Adrenal gland (tissue), 5 donors: ENCODE measurements around the gene SEC24A.

Experiments
- POLR2A ChIP-seq, 2 donors: fragments of 450-650 bp; IDR thresholded peaks; one replicate each; pipeline ENCODE4 v1.6.1; 2017; ENCODE audit warnings: antibody characterized with exemption in 2 of 2, mild to moderate bottlenecking in 2 of 2, moderate library complexity in 1 of 2
- TF ChIP-seq, protein P1 (sequence below), 6 experiments: fragments of 450-650 bp in 4 of 6; fragments of 200-600 bp in 2 of 6; sonication (generic) in 1 of 6; IDR thresholded peaks; 1 replicate in 5 of 6; 2 replicates in 1 of 6; pipeline versions ENCODE4 v1.5.1 to v1.8.0; 2016 to 2021; ENCODE audit warnings: antibody characterized with exemption in 6 of 6, mild to moderate bottlenecking in 2 of 6, moderate library complexity in 1 of 6
- donor health status: DM: no; HTN: no; CAD: no.

DNA sequence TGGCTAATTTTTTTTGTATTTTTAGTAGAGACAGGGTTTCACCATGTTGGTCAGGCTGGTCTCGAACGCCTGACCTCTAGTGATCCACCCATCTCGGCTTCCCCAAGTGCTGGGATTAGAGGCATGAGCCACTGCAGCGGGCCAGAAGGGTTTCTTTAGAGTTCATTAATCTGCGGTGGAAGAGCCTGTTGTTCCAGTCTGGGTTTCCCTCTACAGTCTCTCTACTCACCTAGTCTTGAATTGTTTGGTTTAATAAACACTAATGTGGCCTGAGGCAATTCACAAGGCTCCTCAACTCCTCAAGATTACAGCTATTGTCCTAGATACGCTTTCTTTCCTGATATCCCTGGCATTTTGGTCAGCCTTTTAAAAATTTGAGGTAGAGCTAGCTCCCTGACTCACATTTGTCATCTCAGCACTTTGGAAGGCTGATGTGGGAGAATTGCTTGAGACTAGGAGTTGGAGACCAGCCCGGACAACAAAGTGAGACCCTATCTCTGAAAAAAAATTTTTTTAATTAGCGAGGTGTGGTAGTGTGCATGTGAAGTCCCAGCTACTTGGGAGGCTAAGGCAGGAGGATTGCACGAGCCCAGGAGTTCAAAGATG is 11.4 kb upstream of the SEC24A start:
- TF ChIP-seq, protein P1, sequence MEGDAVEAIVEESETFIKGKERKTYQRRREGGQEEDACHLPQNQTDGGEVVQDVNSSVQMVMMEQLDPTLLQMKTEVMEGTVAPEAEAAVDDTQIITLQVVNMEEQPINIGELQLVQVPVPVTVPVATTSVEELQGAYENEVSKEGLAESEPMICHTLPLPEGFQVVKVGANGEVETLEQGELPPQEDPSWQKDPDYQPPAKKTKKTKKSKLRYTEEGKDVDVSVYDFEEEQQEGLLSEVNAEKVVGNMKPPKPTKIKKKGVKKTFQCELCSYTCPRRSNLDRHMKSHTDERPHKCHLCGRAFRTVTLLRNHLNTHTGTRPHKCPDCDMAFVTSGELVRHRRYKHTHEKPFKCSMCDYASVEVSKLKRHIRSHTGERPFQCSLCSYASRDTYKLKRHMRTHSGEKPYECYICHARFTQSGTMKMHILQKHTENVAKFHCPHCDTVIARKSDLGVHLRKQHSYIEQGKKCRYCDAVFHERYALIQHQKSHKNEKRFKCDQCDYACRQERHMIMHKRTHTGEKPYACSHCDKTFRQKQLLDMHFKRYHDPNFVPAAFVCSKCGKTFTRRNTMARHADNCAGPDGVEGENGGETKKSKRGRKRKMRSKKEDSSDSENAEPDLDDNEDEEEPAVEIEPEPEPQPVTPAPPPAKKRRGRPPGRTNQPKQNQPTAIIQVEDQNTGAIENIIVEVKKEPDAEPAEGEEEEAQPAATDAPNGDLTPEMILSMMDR (IDR thresholded peaks at IDR 0.05): no peak
- TF ChIP-seq POLR2A (IDR thresholded peaks at IDR 0.05): no peak
